Smooth muscle cell (in vitro differentiated cells): ENCODE results near the gene PREP. TPM values are rescaled to one million over a fixed set of nuclear protein-coding genes. Genes with fewer than 3 reads are reported as not detected.

Source experiments
- DNase-seq: peaks from one replicate; lab custom pipeline; 2025; ENCODE audit not compliant: unreplicated experiment; lab: John Stamatoyannopoulos, UW
- H2AFZ ChIP-seq: fragments of 200-600 bp; sonication (generic); 2 replicates; pipeline ENCODE4 v1.6.0; 2016; ENCODE audit warnings: antibody characterized with exemption, low read depth, mild to moderate bottlenecking
- H3F3A ChIP-seq: fragments of 200-600 bp; sonication (generic); 2 replicates; pipeline ENCODE4 v1.6.0; 2017; ENCODE audit warnings: antibody characterized with exemption, low read depth
- H3K27ac ChIP-seq: fragments of 200-600 bp; sonication (generic); 2 replicates; pipeline ENCODE4 v1.5.1; 2016; ENCODE audit warnings: low read depth, mild to moderate bottlenecking
- H3K27me3 ChIP-seq: fragments of 200-600 bp; sonication (generic); 2 replicates; pipeline ENCODE4 v1.6.1; 2016; ENCODE audit warnings: low read depth, mild to moderate bottlenecking
- H3K36me3 ChIP-seq: fragments of 200-600 bp; sonication (generic); 2 replicates; pipeline ENCODE4 v1.5.1; 2016; ENCODE audit warnings: low read depth
- H3K4me1 ChIP-seq: fragments of 200-600 bp; sonication (generic); 2 replicates; pipeline ENCODE4 v1.5.1; 2016; ENCODE audit warnings: low read depth
- H3K4me2 ChIP-seq: fragments of 200-600 bp; sonication (generic); 2 replicates; pipeline ENCODE4 v1.6.0; 2016; ENCODE audit warnings: mild to moderate bottlenecking
- H3K4me3 ChIP-seq: fragments of 200-600 bp; sonication (generic); 2 replicates; pipeline ENCODE4 v1.5.1; 2016; ENCODE audit warnings: mild to moderate bottlenecking
- H3K79me2 ChIP-seq: fragments of 200-600 bp; sonication (generic); 2 replicates; pipeline ENCODE4 v1.6.0; 2016; ENCODE audit warnings: low read depth, mild to moderate bottlenecking
- H3K9ac ChIP-seq: fragments of 200-600 bp; sonication (generic); 2 replicates; pipeline ENCODE4 v1.6.0; 2016; ENCODE audit warnings: low read depth
- H3K9me3 ChIP-seq: fragments of 200-600 bp; sonication (generic); replicated peaks from 2 replicates; pipeline ENCODE4 v1.5.1; 2016; ENCODE audit warnings: low read depth
- H4K20me1 ChIP-seq: fragments of 200-600 bp; sonication (generic); 2 replicates; pipeline ENCODE4 v1.6.0; 2016; ENCODE audit warnings: low read depth
- CTCF ChIP-seq: fragments of 200-600 bp; sonication (generic); IDR thresholded peaks from 2 replicates; pipeline ENCODE4 v1.5.1; 2017; ENCODE audit warnings: borderline replicate concordance, mild to moderate bottlenecking, antibody characterized with exemption; ENCODE audit not compliant: insufficient read depth, poor library complexity, severe bottlenecking
- WGBS: methylation state at CpG from one replicate; pipeline ENCODE4 v1.1.7; 2016; ENCODE audit warnings: low lambda C conversion rate; 5-methylcytosine and 5-hydroxymethylcytosine counted together
- polyA plus RNA-seq: library from polyadenylated mRNA; unstranded; fragments of >200 nt; fragmentation: Nextera tagmentation; extraction: Ambion mirVana; gene quantifications from 2 replicates; pipeline ENCODE4 v1.2.1, GENCODE V29; 2016
- total RNA-seq: library from RNA; depleted of rRNA; stranded (reverse); fragments of >200 nt; gene quantifications from 2 replicates; pipeline ENCODE4 v1.2.3, GENCODE V29; 2014

PREP gene
- total and polyA plus RNA-seq, 2 experiments from 2014 or later, result 23.4 to 33.2 TPM

- Histone ChIP-seq H3K9me3 (no peaks in the 10 kb centered on the region), H3K9ac (no peak overlapping the region), H3K27me3 (peaks cover 3% of the 10 kb centered on the region), H3K79me2 (no peaks in the 10 kb centered on the region), H3K27ac (no peak overlapping the region), H3K4me3 (no peak overlapping the region), H3F3A (no peaks in the 10 kb centered on the region), H4K20me1 (no peaks in the 10 kb centered on the region), H2AFZ (no peak overlapping the region), H3K4me1 (peaks cover 11% of the 10 kb centered on the region), H3K4me2 (no peak overlapping the region), H3K36me3 (no peaks in the 10 kb centered on the region)
- DNase-seq, result no peak
- TF ChIP-seq CTCF, result no peak
These were observed 146.3 kb downstream of the PREP start for GRCh38 chr6:105256619-105257018.

- 78% methylated on average over 6 of the region's 6 CpGs for WGBS
- H3K27ac ChIP-seq, result no peak overlapping the region
- no peaks in the 10 kb centered on the region for H3K36me3 ChIP-seq
- no peak overlapping the region for H3K9ac ChIP-seq
- H3F3A ChIP-seq, result no peaks in the 10 kb centered on the region
- no peak overlapping the region for H3K4me2 ChIP-seq
- H3K4me3 ChIP-seq, result no peak overlapping the region
- no peaks in the 10 kb centered on the region for H3K27me3 ChIP-seq
- no peak for TF ChIP-seq CTCF
- no peaks in the 10 kb centered on the region for H3K4me1 ChIP-seq
- DNase-seq, result no peak
- H2AFZ ChIP-seq, result no peak overlapping the region
- H4K20me1 ChIP-seq, result no peaks in the 10 kb centered on the region
- H3K79me2 ChIP-seq, result no peaks in the 10 kb centered on the region
- H3K9me3 ChIP-seq, result no peaks in the 10 kb centered on the region
These were observed 149.1 kb downstream of the PREP start for GRCh38 chr6:105253787-105254186.

- Histone ChIP-seq H3K4me1 (no peaks in the 10 kb centered on the region), H2AFZ (no peak overlapping the region), H3K4me3 (no peak overlapping the region), H3K4me2 (no peak overlapping the region), H3K36me3 (no peaks in the 10 kb centered on the region), H3K79me2 (no peaks in the 10 kb centered on the region), H3K9ac (no peak overlapping the region), H3K9me3 (no peaks in the 10 kb centered on the region), H4K20me1 (no peaks in the 10 kb centered on the region), H3K27me3 (no peaks in the 10 kb centered on the region), H3F3A (no peaks in the 10 kb centered on the region), H3K27ac (no peak overlapping the region)
- WGBS, result 76% methylated on average over 2 of the region's 2 CpGs
- TF ChIP-seq CTCF, result no peak
- DNase-seq, result no peak
These were observed 151.2 kb downstream of the PREP start for GRCh38 chr6:105251689-105252088.

- Histone ChIP-seq H2AFZ (no peak overlapping the region), H3F3A (no peaks in the 10 kb centered on the region), H3K27me3 (no peaks in the 10 kb centered on the region), H3K4me2 (no peak overlapping the region), H3K79me2 (no peaks in the 10 kb centered on the region), H3K4me3 (no peak overlapping the region), H3K27ac (no peak overlapping the region), H4K20me1 (no peaks in the 10 kb centered on the region), H3K9me3 (no peaks in the 10 kb centered on the region), H3K9ac (no peak overlapping the region), H3K36me3 (no peaks in the 10 kb centered on the region), H3K4me1 (no peaks in the 10 kb centered on the region)
- TF ChIP-seq CTCF, result no peak
- no peak for DNase-seq
- 91% methylated on average over 2 of the region's 2 CpGs for WGBS
These were observed 152.3 kb downstream of the PREP start for GRCh38 chr6:105250533-105250932.
